ENCODE results near the gene ARL5C. TPM values are rescaled to one million over a fixed set of nuclear protein-coding genes. Genes with fewer than 3 reads are reported as not detected.
"Not testable (repeated sequence)": the region's sequence is repeated elsewhere in the genome, so short reads cannot be mapped to it uniquely, and the experiment has no call there.

Gene ARL5C
- total RNA-seq, 1 experiment from 2014 or later: not detected

DNA sequence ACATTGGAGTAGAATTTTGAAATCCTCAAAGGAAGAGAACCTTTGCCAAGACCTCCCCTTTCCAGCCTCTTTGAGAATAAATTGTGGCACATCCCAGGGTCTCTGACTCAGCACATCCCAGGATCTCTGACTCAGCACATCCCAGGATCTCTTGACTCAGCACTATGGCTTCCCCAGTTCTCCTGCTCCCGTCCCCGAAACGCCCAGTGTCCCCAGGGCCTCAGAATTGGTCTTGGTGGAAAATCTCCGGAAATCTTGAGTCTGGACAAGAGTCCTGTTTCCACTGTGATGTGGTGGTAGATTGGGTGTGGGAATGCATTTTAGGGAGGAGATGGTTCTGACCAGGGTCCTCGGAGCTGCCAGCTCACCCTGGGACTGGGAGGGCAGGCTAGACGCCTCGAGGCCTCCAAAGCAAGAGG, 33.8 kb downstream of the ARL5C start:
- Histone ChIP-seq H3K36me3 (ENCODE audit: control insufficient read depth, insufficient read depth, low read length) (no peaks in the 10 kb centered on the region), H3K9me3 (no peaks in the 10 kb centered on the region; the same call in 1 of the 2 replicates), H3K27me3 (replicated peaks; ENCODE audit: control insufficient read depth, insufficient read depth, low read length) (no peaks in the 10 kb centered on the region), H3K4me3 (ENCODE audit: low read depth, low read length) (no peak overlapping the region), H3K4me1 (no peaks in the 10 kb centered on the region)
- H3K36me3 Mint-ChIP-seq (ENCODE audit: insufficient read depth, unreplicated experiment): no peaks in the 10 kb centered on the region
- ChIA-PET CTCF (no interaction called here), POLR2A (no interaction called here)
- H3K4me3 Mint-ChIP-seq (ENCODE audit: unreplicated experiment): no peak overlapping the region
- H3K27me3 Mint-ChIP-seq (ENCODE audit: insufficient read depth, unreplicated experiment): no peaks in the 10 kb centered on the region
- TF ChIP-seq, protein P1, sequence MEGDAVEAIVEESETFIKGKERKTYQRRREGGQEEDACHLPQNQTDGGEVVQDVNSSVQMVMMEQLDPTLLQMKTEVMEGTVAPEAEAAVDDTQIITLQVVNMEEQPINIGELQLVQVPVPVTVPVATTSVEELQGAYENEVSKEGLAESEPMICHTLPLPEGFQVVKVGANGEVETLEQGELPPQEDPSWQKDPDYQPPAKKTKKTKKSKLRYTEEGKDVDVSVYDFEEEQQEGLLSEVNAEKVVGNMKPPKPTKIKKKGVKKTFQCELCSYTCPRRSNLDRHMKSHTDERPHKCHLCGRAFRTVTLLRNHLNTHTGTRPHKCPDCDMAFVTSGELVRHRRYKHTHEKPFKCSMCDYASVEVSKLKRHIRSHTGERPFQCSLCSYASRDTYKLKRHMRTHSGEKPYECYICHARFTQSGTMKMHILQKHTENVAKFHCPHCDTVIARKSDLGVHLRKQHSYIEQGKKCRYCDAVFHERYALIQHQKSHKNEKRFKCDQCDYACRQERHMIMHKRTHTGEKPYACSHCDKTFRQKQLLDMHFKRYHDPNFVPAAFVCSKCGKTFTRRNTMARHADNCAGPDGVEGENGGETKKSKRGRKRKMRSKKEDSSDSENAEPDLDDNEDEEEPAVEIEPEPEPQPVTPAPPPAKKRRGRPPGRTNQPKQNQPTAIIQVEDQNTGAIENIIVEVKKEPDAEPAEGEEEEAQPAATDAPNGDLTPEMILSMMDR (IDR thresholded peaks at IDR 0.05; ENCODE audit: insufficient read depth in 1 of 2, low read depth in 1 of 2, low read length in 1 of 2, severe bottlenecking in 1 of 2, unreplicated experiment in 1 of 2): no peak
- no peaks in the 10 kb centered on the region for H3K9me3 Mint-ChIP-seq (ENCODE audit: unreplicated experiment)
- intact Hi-C loops (cut with micrococcal nuclease; ENCODE audit: unreplicated experiment): no loop called here
- no peaks in the 10 kb centered on the region for H3K4me1 Mint-ChIP-seq (ENCODE audit: low read depth, unreplicated experiment)
- BruUV-seq (replicated peaks): no TSS peak
- no peak overlapping the region for H3K27ac Mint-ChIP-seq (ENCODE audit: unreplicated experiment)
- DNase-seq: no peak

DNA sequence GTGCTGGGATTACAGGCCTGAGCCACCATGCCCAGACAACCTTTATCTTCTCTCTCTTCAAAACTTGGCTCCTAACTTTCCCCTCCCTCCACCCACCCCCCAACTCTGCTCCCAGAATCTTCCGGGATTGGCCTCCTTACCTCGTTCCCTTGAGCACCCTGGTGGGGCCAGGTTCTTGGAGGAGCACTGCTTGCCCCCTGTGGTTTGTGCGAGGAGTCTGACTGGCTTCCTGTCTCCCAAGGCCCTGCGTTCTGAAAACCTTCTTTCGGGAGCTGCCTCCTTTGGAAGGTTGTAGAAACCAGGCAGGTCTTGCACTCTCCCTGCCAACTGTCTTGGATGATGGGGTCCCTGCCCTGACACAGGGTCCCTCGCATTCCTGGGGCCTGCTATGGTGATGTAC, 34.3 kb downstream of the ARL5C start:
- POLR2A ChIA-PET: no interaction called here
- no peaks in the 10 kb centered on the region for H3K27me3 Mint-ChIP-seq (ENCODE audit: insufficient read depth, unreplicated experiment)
- intact Hi-C loops (cut with micrococcal nuclease; ENCODE audit: unreplicated experiment): no loop called here

DNA sequence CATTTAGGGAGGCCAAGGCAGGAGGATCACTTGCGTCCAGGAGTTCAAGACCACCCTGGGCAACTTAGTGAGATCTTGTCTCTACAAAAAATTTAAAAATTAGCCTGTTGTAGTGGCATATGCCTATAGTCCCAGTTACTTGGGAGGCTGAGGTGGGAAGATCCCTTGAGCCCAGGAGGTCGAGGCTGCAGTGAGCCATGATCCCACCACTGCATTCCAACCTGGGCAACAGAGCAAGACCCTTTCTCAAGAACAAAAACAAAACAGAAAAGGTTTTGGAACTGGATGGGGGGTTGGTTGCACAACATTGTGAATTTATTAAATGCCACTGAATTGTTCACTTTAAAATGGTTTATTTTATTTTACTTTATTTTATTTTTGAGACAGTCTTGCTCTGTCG, 35.8 kb downstream of the ARL5C start:
- Mint-ChIP-seq H3K9me3 (ENCODE audit: unreplicated experiment) (no peaks in the 10 kb centered on the region), H3K36me3 (ENCODE audit: insufficient read depth, unreplicated experiment) (no peaks in the 10 kb centered on the region), H3K27me3 (ENCODE audit: insufficient read depth, unreplicated experiment) (no peaks in the 10 kb centered on the region), H3K4me3 (ENCODE audit: unreplicated experiment) (no peak overlapping the region), H3K27ac (ENCODE audit: unreplicated experiment) (no peak overlapping the region), H3K4me1 (ENCODE audit: low read depth, unreplicated experiment) (no peaks in the 10 kb centered on the region)
- no TSS peak for BruUV-seq (replicated peaks)
- Histone ChIP-seq H3K4me3 (ENCODE audit: low read depth, low read length) (no peak overlapping the region), H3K9me3 (no peaks in the 10 kb centered on the region; the same call in 1 of the 2 replicates), H3K27me3 (replicated peaks; ENCODE audit: control insufficient read depth, insufficient read depth, low read length) (no peaks in the 10 kb centered on the region), H3K36me3 (ENCODE audit: control insufficient read depth, insufficient read depth, low read length) (no peaks in the 10 kb centered on the region), H3K4me1 (no peaks in the 10 kb centered on the region)
- DNase-seq: no peak
- intact Hi-C loops (cut with micrococcal nuclease; ENCODE audit: unreplicated experiment): no loop called here
- ChIA-PET POLR2A (no interaction called here), CTCF (no interaction called here)
- TF ChIP-seq, protein P1 (IDR thresholded peaks at IDR 0.05; ENCODE audit: insufficient read depth in 1 of 2, low read depth in 1 of 2, low read length in 1 of 2, severe bottlenecking in 1 of 2, unreplicated experiment in 1 of 2): no peak

More for the DNA sequence above, 34.3 kb downstream of the ARL5C start:
- BruUV-seq (replicated peaks): no TSS peak
- no peak overlapping the region for H3K27ac Mint-ChIP-seq (ENCODE audit: unreplicated experiment)
- no peaks in the 10 kb centered on the region for H3K36me3 Mint-ChIP-seq (ENCODE audit: insufficient read depth, unreplicated experiment)
- no peaks in the 10 kb centered on the region for H3K4me1 Mint-ChIP-seq (ENCODE audit: low read depth, unreplicated experiment)
- DNase-seq: no peak
- Histone ChIP-seq H3K4me1 (no peaks in the 10 kb centered on the region), H3K4me3 (ENCODE audit: low read depth, low read length) (no peak overlapping the region), H3K9me3 (no peaks in the 10 kb centered on the region; the same call in 1 of the 2 replicates), H3K27me3 (replicated peaks; ENCODE audit: control insufficient read depth, insufficient read depth, low read length) (no peaks in the 10 kb centered on the region), H3K36me3 (ENCODE audit: control insufficient read depth, insufficient read depth, low read length) (no peaks in the 10 kb centered on the region)
- CTCF ChIA-PET: no interaction called here
- H3K9me3 Mint-ChIP-seq (ENCODE audit: unreplicated experiment): no peaks in the 10 kb centered on the region
- TF ChIP-seq, protein P1 (IDR thresholded peaks at IDR 0.05; ENCODE audit: insufficient read depth in 1 of 2, low read depth in 1 of 2, low read length in 1 of 2, severe bottlenecking in 1 of 2, unreplicated experiment in 1 of 2): no peak
- no peak overlapping the region for H3K4me3 Mint-ChIP-seq (ENCODE audit: unreplicated experiment)

DNA sequence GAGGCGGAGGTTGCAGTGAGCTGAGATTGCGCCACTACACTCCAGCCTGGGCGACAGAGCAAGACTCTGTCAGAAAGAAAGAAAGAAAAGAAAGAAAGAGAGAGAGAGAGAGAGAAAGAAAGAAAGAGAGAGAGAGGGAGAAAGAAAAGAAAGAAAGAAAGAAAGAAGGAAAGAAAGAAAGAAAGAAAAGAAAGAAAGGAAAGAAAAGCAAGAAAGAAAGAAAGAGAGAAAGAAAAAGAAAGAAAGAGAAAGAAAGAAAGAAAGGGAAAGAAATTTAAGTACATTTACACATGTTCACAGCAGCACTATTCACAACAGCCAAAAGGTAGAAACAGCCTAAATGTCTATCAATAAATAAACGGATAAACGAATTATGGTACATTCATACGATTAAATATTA, 36.4 kb downstream of the ARL5C start:
- H3K4me3 ChIP-seq (ENCODE audit: low read depth, low read length); H3K4me1 Mint-ChIP-seq (ENCODE audit: low read depth, unreplicated experiment); DNase-seq; H3K4me3 Mint-ChIP-seq (ENCODE audit: unreplicated experiment); POLR2A ChIA-PET; BruUV-seq (replicated peaks); H3K36me3 ChIP-seq (ENCODE audit: control insufficient read depth, insufficient read depth, low read length); H3K36me3 Mint-ChIP-seq (ENCODE audit: insufficient read depth, unreplicated experiment); H3K9me3 ChIP-seq; intact Hi-C loops (cut with micrococcal nuclease; ENCODE audit: unreplicated experiment); H3K4me1 ChIP-seq; H3K27ac Mint-ChIP-seq (ENCODE audit: unreplicated experiment); H3K27me3 Mint-ChIP-seq (ENCODE audit: insufficient read depth, unreplicated experiment); H3K27me3 ChIP-seq (replicated peaks; ENCODE audit: control insufficient read depth, insufficient read depth, low read length); H3K9me3 Mint-ChIP-seq (ENCODE audit: unreplicated experiment); CTCF ChIA-PET: not testable (repeated sequence)

Data from Caco-2 (cell line).